ENCODE measurements around the gene PLPP2. TPM values are rescaled to one million over a fixed set of nuclear protein-coding genes. Genes with fewer than 3 reads are reported as not detected.

The PLPP2 gene
- total and polyA plus RNA-seq, 9 of the 15 experiments (the other 6 are each of a cell fraction or from before 2014, with no cell fraction given), result 0.51 to 4.4 (median 2.2) TPM; not detected in 1

DNA sequence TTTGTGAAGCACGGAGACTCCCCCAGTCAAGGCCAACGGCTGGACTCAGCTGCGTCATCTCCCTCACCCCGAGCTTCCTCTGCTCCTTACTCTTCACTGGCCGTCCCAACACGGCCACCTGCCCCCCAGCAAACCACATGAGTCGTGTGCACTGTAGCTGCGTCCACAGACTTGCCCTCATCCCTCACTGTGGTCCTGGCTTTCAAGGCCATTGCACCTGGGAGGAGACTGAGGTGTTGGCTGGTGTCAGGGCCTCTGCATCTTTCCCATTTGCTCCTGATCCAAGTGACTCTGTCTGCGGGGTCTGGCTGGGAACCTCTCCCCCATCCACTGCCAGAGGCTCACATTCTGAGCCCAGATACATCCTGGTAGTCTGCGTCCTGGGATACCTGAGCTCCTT lies 11.5 kb downstream of the PLPP2 start (continued):
- TF ChIP-seq, protein P1, sequence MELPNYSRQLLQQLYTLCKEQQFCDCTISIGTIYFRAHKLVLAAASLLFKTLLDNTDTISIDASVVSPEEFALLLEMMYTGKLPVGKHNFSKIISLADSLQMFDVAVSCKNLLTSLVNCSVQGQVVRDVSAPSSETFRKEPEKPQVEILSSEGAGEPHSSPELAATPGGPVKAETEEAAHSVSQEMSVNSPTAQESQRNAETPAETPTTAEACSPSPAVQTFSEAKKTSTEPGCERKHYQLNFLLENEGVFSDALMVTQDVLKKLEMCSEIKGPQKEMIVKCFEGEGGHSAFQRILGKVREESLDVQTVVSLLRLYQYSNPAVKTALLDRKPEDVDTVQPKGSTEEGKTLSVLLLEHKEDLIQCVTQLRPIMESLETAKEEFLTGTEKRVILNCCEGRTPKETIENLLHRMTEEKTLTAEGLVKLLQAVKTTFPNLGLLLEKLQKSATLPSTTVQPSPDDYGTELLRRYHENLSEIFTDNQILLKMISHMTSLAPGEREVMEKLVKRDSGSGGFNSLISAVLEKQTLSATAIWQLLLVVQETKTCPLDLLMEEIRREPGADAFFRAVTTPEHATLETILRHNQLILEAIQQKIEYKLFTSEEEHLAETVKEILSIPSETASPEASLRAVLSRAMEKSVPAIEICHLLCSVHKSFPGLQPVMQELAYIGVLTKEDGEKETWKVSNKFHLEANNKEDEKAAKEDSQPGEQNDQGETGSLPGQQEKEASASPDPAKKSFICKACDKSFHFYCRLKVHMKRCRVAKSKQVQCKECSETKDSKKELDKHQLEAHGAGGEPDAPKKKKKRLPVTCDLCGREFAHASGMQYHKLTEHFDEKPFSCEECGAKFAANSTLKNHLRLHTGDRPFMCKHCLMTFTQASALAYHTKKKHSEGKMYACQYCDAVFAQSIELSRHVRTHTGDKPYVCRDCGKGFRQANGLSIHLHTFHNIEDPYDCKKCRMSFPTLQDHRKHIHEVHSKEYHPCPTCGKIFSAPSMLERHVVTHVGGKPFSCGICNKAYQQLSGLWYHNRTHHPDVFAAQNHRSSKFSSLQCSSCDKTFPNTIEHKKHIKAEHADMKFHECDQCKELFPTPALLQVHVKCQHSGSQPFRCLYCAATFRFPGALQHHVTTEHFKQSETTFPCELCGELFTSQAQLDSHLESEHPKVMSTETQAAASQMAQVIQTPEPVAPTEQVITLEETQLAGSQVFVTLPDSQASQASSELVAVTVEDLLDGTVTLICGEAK (IDR thresholded peaks at IDR 0.05), result no peak
- TF ChIP-seq, protein P1 (CRISPR knock-in tag; IDR thresholded peaks at IDR 0.05), result no peak
- TF ChIP-seq DMBX1 (CRISPR knock-in tag; IDR thresholded peaks at IDR 0.05; ENCODE audit: borderline replicate concordance), result no peak
- no peak for TF ChIP-seq STAT5B (CRISPR knock-in tag; IDR thresholded peaks at IDR 0.05)
- no peak for TF ChIP-seq MYBL2 (IDR thresholded peaks at IDR 0.05; ENCODE audit: low read depth)
- TF ChIP-seq MYBL2 (CRISPR knock-in tag; IDR thresholded peaks at IDR 0.05; ENCODE audit: borderline replicate concordance), result no peak
- no peak for TF ChIP-seq POLR2B (IDR thresholded peaks at IDR 0.05; ENCODE audit: low read depth, partially characterized antibody)
- no peak for TF ChIP-seq EWSR1 (IDR thresholded peaks at IDR 0.05; ENCODE audit: borderline replicate concordance, low read depth, partially characterized antibody)
- TF ChIP-seq SMARCC2 (IDR thresholded peaks at IDR 0.05; ENCODE audit: low read depth), result no peak
- TF ChIP-seq, protein P2, sequence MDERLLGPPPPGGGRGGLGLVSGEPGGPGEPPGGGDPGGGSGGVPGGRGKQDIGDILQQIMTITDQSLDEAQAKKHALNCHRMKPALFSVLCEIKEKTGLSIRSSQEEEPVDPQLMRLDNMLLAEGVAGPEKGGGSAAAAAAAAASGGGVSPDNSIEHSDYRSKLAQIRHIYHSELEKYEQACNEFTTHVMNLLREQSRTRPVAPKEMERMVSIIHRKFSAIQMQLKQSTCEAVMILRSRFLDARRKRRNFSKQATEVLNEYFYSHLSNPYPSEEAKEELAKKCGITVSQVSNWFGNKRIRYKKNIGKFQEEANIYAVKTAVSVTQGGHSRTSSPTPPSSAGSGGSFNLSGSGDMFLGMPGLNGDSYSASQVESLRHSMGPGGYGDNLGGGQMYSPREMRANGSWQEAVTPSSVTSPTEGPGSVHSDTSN (CRISPR knock-in tag; IDR thresholded peaks at IDR 0.05; ENCODE audit: low read depth), result no peak
- TF ChIP-seq, protein P2 (tag; conservative IDR thresholded peaks at IDR 0.05; ENCODE audit: low read depth), result no peak
- TF ChIP-seq HDAC8 (tag; IDR thresholded peaks at IDR 0.05), result no peak
- TF ChIP-seq ZBTB17 (CRISPR knock-in tag; IDR thresholded peaks at IDR 0.05), result no peak
- no peak for TF ChIP-seq GATAD2B (IDR thresholded peaks at IDR 0.05; ENCODE audit: borderline replicate concordance)
- no peak for TF ChIP-seq RBM25 (IDR thresholded peaks at IDR 0.05; ENCODE audit: low read depth, low read length, severe bottlenecking)
- TF ChIP-seq HNRNPH1 (optimal IDR thresholded peaks at IDR 0.05; ENCODE audit: low read depth, low read length), result no peak

Data from K562 (cell line).